ENCODE data around the gene ENHO.

GRCh38 chr9:34555500-34555899, 32.7 kb upstream of the ENHO start:
- TF ChIP-seq, protein P1, sequence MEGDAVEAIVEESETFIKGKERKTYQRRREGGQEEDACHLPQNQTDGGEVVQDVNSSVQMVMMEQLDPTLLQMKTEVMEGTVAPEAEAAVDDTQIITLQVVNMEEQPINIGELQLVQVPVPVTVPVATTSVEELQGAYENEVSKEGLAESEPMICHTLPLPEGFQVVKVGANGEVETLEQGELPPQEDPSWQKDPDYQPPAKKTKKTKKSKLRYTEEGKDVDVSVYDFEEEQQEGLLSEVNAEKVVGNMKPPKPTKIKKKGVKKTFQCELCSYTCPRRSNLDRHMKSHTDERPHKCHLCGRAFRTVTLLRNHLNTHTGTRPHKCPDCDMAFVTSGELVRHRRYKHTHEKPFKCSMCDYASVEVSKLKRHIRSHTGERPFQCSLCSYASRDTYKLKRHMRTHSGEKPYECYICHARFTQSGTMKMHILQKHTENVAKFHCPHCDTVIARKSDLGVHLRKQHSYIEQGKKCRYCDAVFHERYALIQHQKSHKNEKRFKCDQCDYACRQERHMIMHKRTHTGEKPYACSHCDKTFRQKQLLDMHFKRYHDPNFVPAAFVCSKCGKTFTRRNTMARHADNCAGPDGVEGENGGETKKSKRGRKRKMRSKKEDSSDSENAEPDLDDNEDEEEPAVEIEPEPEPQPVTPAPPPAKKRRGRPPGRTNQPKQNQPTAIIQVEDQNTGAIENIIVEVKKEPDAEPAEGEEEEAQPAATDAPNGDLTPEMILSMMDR (IDR thresholded peaks at IDR 0.05 in 8 of 11, conservative IDR thresholded peaks at IDR 0.05 in 3 of 11): no peak
- TF ChIP-seq POLR2AphosphoS5 (IDR thresholded peaks at IDR 0.05): no peak
- no peak for TF ChIP-seq POLR2A (IDR thresholded peaks at IDR 0.05)
